ENCODE results near the gene ABHD17A. TPM values are rescaled to one million over a fixed set of nuclear protein-coding genes. Genes with fewer than 3 reads are reported as not detected.

The ABHD17A gene
- polyA plus RNA-seq, 3 donors, result 69.8 to 96.1 (median 79.0) TPM

DNA sequence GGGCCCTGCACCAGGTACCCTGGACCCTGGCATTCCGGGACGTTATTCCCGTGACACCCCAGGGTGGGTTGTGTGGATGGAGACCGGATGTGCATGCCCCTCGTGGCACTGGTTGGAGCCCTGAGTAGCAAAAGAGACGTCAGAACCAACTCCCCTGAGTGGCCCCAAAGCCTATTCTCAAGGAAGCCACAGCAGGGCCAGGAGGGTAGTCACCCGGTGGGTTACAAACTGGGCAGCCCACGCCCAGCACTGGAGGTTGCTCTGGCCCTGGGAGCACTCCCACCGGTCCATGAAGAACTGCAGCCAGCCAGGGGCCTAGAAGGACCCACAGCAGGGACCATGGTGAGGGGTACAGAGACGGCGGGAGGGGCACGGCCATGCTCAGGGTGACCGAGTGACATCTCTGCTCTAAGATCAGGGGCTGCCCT lies 29.5 kb downstream of the ABHD17A start:
- H4K20me1 ChIP-seq (ENCODE audit: insufficient read depth, low read length), result peaks cover 85% of the 10 kb centered on the region
- DNase-seq, result peak in 1 of 3 donors; percentile 22

DNA sequence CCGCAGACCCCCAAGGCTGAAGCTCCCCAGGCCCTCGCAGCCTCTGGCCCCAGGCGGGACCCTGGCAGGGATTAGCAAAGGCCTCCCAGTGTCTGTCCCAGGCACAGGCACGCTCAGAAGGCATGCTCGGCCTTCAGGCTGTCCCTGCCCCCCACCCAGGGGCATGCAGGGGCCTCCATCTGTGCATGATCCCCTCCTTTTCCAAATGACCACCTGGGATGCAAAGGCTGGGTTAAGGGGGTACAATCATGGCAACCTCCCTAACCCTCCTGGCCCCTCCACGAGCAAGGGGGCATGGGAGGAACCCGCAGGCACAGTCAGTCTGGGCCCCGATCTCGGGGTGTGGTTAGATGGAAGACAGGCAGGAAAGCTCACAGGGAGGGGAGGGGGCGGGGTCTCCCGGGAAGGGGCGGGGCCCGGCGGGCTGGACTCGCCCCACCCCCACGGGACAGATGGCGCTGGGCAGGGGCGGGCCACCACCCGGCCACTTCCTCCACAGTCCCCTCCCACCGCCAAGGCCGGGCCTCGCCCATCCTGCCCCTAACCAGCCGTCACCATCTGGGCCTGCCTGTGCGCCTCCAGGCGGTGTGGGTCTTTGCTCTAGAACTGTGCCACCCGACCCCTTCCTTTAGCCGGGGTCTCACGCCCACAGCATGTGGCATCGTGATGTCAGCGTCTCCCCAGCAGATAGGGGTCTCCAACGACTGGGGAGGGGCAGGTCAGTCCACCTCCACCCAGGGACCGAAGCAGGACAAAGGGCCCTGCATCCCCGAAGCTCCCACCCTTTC lies 30.1 kb downstream of the ABHD17A start:
- peak overlapping the region; percentile 92 for H3K4me2 ChIP-seq (replicated peaks; ENCODE audit: extremely low read depth, low read length, poor library complexity, severe bottlenecking)
- peak overlapping the region; percentile 89 for H3K9ac ChIP-seq (ENCODE audit: insufficient read depth, low read length, poor library complexity, severe bottlenecking)
- Mint-ChIP-seq H3K27ac (peak overlapping the region; percentile 92 to 96 (median 94)), H3K9me3 (no peaks in the 10 kb centered on the region), H3K4me1 (peaks cover 59% of the 10 kb centered on the region), H3K27me3 (ENCODE audit: low read depth in 3 of 3) (peaks cover 4 to 11% (median 7%) of the 10 kb centered on the region in 3 donors), H3K4me3 (peak overlapping the region; percentile 81 to 90), H3K36me3 (peaks cover 2 to 8% of the 10 kb centered on the region in 2 donors)
- H3K4me1 ChIP-seq (ENCODE audit: control insufficient read depth in 1 of 2, insufficient read depth in 2 of 2, low read length in 2 of 2), result peaks cover 73 to 88% of the 10 kb centered on the region in 2 donors
- no peaks in the 10 kb centered on the region for H3K9me3 ChIP-seq (replicated peaks in 1 of 2; ENCODE audit: control insufficient read depth in 1 of 2, insufficient read depth in 1 of 2, low read length in 2 of 2)
- intact Hi-C loops (cut with micrococcal nuclease), result no loop called here
- TF ChIP-seq, protein P1, sequence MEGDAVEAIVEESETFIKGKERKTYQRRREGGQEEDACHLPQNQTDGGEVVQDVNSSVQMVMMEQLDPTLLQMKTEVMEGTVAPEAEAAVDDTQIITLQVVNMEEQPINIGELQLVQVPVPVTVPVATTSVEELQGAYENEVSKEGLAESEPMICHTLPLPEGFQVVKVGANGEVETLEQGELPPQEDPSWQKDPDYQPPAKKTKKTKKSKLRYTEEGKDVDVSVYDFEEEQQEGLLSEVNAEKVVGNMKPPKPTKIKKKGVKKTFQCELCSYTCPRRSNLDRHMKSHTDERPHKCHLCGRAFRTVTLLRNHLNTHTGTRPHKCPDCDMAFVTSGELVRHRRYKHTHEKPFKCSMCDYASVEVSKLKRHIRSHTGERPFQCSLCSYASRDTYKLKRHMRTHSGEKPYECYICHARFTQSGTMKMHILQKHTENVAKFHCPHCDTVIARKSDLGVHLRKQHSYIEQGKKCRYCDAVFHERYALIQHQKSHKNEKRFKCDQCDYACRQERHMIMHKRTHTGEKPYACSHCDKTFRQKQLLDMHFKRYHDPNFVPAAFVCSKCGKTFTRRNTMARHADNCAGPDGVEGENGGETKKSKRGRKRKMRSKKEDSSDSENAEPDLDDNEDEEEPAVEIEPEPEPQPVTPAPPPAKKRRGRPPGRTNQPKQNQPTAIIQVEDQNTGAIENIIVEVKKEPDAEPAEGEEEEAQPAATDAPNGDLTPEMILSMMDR (IDR thresholded peaks at IDR 0.05), result no peak
- DNase-seq, result peak; percentile 92
- H3K27me3 ChIP-seq (ENCODE audit: control insufficient read depth in 2 of 2, insufficient read depth in 2 of 2, low read length in 2 of 2), result no peaks in the 10 kb centered on the region
- H4K20me1 ChIP-seq (ENCODE audit: insufficient read depth, low read length), result peaks cover 83% of the 10 kb centered on the region
- H3K36me3 ChIP-seq (replicated peaks in 1 of 2; ENCODE audit: control insufficient read depth in 1 of 2, insufficient read depth in 2 of 2, low read length in 2 of 2), result peaks cover 0 to 2% of the 10 kb centered on the region in 2 donors
- no peak overlapping the region for H2AFZ ChIP-seq (ENCODE audit: insufficient read depth, low read depth, low read length, poor library complexity, severe bottlenecking)
- H3K4me3 ChIP-seq (replicated peaks in 1 of 3; ENCODE audit: low read depth in 2 of 3, low read length in 3 of 3), result peak overlapping the region; percentile 38 to 97 (median 84)
- peak overlapping the region; percentile 86 to 92 for H3K27ac ChIP-seq (ENCODE audit: low read depth in 1 of 2, low read length in 2 of 2)
- peaks cover 92% of the 10 kb centered on the region for H3K79me2 ChIP-seq (ENCODE audit: insufficient read depth, low read length)
- 10% methylated on average over 17 of the region's 33 CpGs for WGBS (ENCODE audit: insufficient coverage)

More for the DNA sequence above, 29.5 kb downstream of the ABHD17A start:
- H3K27me3 ChIP-seq (ENCODE audit: control insufficient read depth in 2 of 2, insufficient read depth in 2 of 2, low read length in 2 of 2), result no peaks in the 10 kb centered on the region
- peak overlapping the region; percentile 38 to 97 (median 84) for H3K4me3 ChIP-seq (replicated peaks in 1 of 3; ENCODE audit: low read depth in 2 of 3, low read length in 3 of 3)
- intact Hi-C loops (cut with micrococcal nuclease), result no loop called here
- peak overlapping the region; percentile 92 for H3K4me2 ChIP-seq (replicated peaks; ENCODE audit: extremely low read depth, low read length, poor library complexity, severe bottlenecking)
- H3K9ac ChIP-seq (ENCODE audit: insufficient read depth, low read length, poor library complexity, severe bottlenecking), result peak overlapping the region; percentile 89
- Mint-ChIP-seq H3K27me3 (ENCODE audit: low read depth in 3 of 3) (peaks cover 4 to 11% (median 7%) of the 10 kb centered on the region in 3 donors), H3K9me3 (no peaks in the 10 kb centered on the region), H3K27ac (peak overlapping the region; percentile 92 to 96 (median 94)), H3K4me3 (peak overlapping the region; percentile 81 to 90), H3K36me3 (peaks cover 2 to 6% of the 10 kb centered on the region in 2 donors), H3K4me1 (peaks cover 60% of the 10 kb centered on the region)
- H2AFZ ChIP-seq (ENCODE audit: insufficient read depth, low read depth, low read length, poor library complexity, severe bottlenecking), result peak overlapping the region; percentile 58
- H3K4me1 ChIP-seq (ENCODE audit: control insufficient read depth in 1 of 2, insufficient read depth in 2 of 2, low read length in 2 of 2), result peaks cover 80 to 94% of the 10 kb centered on the region in 2 donors
- WGBS (ENCODE audit: insufficient coverage), result under 1% methylated on average over 13 of the region's 13 CpGs
- peaks cover 98% of the 10 kb centered on the region for H3K79me2 ChIP-seq (ENCODE audit: insufficient read depth, low read length)
- peaks cover 0 to 2% of the 10 kb centered on the region in 2 donors for H3K36me3 ChIP-seq (replicated peaks in 1 of 2; ENCODE audit: control insufficient read depth in 1 of 2, insufficient read depth in 2 of 2, low read length in 2 of 2)
- H3K9me3 ChIP-seq (replicated peaks in 1 of 2; ENCODE audit: control insufficient read depth in 1 of 2, insufficient read depth in 1 of 2, low read length in 2 of 2), result no peaks in the 10 kb centered on the region
- peak overlapping the region; percentile 86 to 92 for H3K27ac ChIP-seq (ENCODE audit: low read depth in 1 of 2, low read length in 2 of 2)
- TF ChIP-seq, protein P1 (IDR thresholded peaks at IDR 0.05), result no peak

Measured in CD14-positive monocyte (primary cell).